MM.1S (cell line): ENCODE measurements around the gene NOD2.

Experiments used
- CTCF ChIP-seq: fragments of 300-600 bp; sonication (generic); IDR thresholded peaks from 2 replicates; pipeline ENCODE4 v1.5.1; 2016; ENCODE audit warnings: antibody characterized with exemption, low read length, mixed read lengths
- EZH2 ChIP-seq: fragments of 300-600 bp; sonication (generic); optimal IDR thresholded peaks from 2 replicates; pipeline ENCODE3; 2017; ENCODE audit warnings: low read depth, mild to moderate bottlenecking, antibody characterized with exemption, low read length, mixed read lengths

DNA sequence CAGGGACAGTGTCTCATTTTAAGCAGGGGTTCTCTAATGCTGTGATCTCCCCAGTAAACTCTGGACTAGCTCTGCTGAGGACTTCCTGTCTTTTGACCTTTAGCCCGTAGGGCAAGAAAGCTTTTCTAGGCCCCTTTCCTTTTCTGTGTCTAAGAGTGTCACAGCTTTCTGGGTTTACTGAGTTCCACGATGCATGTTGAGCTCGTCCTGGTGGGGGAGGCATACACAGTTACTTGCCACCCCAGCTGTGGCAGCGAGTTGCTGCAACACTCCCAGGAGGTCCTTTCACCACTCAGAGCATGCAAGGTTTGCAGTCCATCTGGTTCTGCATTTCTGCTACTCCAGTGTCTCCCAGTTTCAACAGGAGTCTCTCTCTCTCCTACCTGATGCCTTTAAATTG is 23.7 kb downstream of the NOD2 start:
- no peak for TF ChIP-seq EZH2
- TF ChIP-seq CTCF: no peak
